ENCODE results near the gene SPON1. TPM values are rescaled to one million over a fixed set of nuclear protein-coding genes. Genes with fewer than 3 reads are reported as not detected.

Gene SPON1
- total and polyA plus RNA-seq, 2 of the 8 experiments (the other 6 are each of a cell fraction or from before 2014, with no cell fraction given), result 1.5 to 5.4 TPM

- H4K91ac ChIP-seq (replicated peaks; ENCODE audit: insufficient read length, low read length), result no peak overlapping the region
- no peak overlapping the region for H3K4me2 ChIP-seq (ENCODE audit: insufficient read depth in 1 of 2, low read depth in 2 of 2, low read length in 2 of 2)
- no peak overlapping the region for H3K4me3 ChIP-seq (ENCODE audit: extremely low read depth in 1 of 4, insufficient read depth in 2 of 4, low read depth in 3 of 4, low read length in 4 of 4)
- H4K8ac ChIP-seq (ENCODE audit: extremely low read depth, insufficient read depth, low read length), result no peak overlapping the region
- H4K20me1 ChIP-seq (replicated peaks in 1 of 2; ENCODE audit: control insufficient read depth in 1 of 2, insufficient read depth in 2 of 2, low read length in 2 of 2), result no peaks in the 10 kb centered on the region
- no peak for TF ChIP-seq JUN (IDR thresholded peaks at IDR 0.05; ENCODE audit: low read depth, low read length)
- TF ChIP-seq YY1 (IDR thresholded peaks at IDR 0.05; ENCODE audit: low read depth, low read length), result no peak
- no peak for TF ChIP-seq EZH2 (IDR thresholded peaks at IDR 0.05; ENCODE audit: low read depth, low read length, severe bottlenecking)
- TF ChIP-seq HDAC6 (IDR thresholded peaks at IDR 0.05; ENCODE audit: low read depth, low read length), result no peak
- no peak for TF ChIP-seq POLR2AphosphoS5 (IDR thresholded peaks at IDR 0.05; ENCODE audit: low read depth, low read length)
- no peak for TF ChIP-seq RFX5 (IDR thresholded peaks at IDR 0.05; ENCODE audit: borderline replicate concordance, low read depth, low read length)
- H3K9me3 ChIP-seq (ENCODE audit: insufficient read depth in 2 of 2, low read depth in 1 of 2, low read length in 1 of 2), result no peaks in the 10 kb centered on the region
- no peak for FAIRE-seq
- H3K79me1 ChIP-seq (ENCODE audit: low read depth, low read length), result no peaks in the 10 kb centered on the region
- H2BK20ac ChIP-seq (ENCODE audit: low read length), result no peak overlapping the region
- H3K14ac ChIP-seq (ENCODE audit: insufficient read length), result no peak overlapping the region
- H2BK5ac ChIP-seq (ENCODE audit: low read depth, low read length), result no peak overlapping the region
- ChIA-PET CTCF (ENCODE audit: partially characterized antibody) (interaction anchor here (0.6 kb wide), 2 partner anchors 7 to 100 kb away, joined by 3 read pairs; no protein-coding TSS in a partner anchor), POLR2A (ENCODE audit: partially characterized antibody) (no interaction called here)
- no peak overlapping the region for H2BK120ac ChIP-seq (replicated peaks; ENCODE audit: low read depth, low read length)
- H3K36me3 ChIP-seq (ENCODE audit: control insufficient read depth in 2 of 4, insufficient read depth in 4 of 4, low read length in 3 of 4), result no peaks in the 10 kb centered on the region
- no peak overlapping the region for H2AFZ ChIP-seq (ENCODE audit: low read length)
- H3K4me1 ChIP-seq (replicated peaks in 1 of 4; ENCODE audit: control insufficient read depth in 3 of 4, insufficient read depth in 4 of 4, low read length in 3 of 4), result peaks cover 0 to 3% (median 1%) of the 10 kb centered on the region in 4 experiments; a peak in 2 of 7 replicates
- H3K27ac ChIP-seq (ENCODE audit: low read depth, low read length), result no peak overlapping the region
- 89% methylated on average over 8 of the region's 8 CpGs; no CpG with 5 or more reads in 1 of the 2 experiments for WGBS, 2 experiments (ENCODE audit: extremely low coverage in 1 of 2, insufficient coverage in 1 of 2, insufficient read length in 1 of 2, insufficient replicate concordance in 2 of 2, low coverage in 1 of 2, low lambda C conversion rate in 2 of 2, missing lambda C conversion rate in 1 of 2)
- H3K23ac ChIP-seq (ENCODE audit: insufficient read length), result no peak overlapping the region
- H3K23me2 ChIP-seq (ENCODE audit: low read depth, low read length), result no peaks in the 10 kb centered on the region
- no peak overlapping the region for H3K18ac ChIP-seq (ENCODE audit: extremely low read depth, low read length)
- H4K5ac ChIP-seq (ENCODE audit: insufficient read length, low read depth, low read length), result no peak overlapping the region
- H2BK15ac ChIP-seq (ENCODE audit: low read length), result no peak overlapping the region
- no peaks in the 10 kb centered on the region for H3K27me3 ChIP-seq (replicated peaks in 1 of 4; ENCODE audit: control insufficient read depth in 3 of 4, extremely low read depth in 1 of 4, insufficient read depth in 3 of 4, low read length in 3 of 4)
- H3K56ac ChIP-seq (replicated peaks; ENCODE audit: insufficient read length, low read depth, low read length), result no peak overlapping the region
- no peak overlapping the region for H2BK12ac ChIP-seq (ENCODE audit: low read depth, low read length)
- H3K4ac ChIP-seq (replicated peaks; ENCODE audit: insufficient read length, low read depth, low read length), result no peak overlapping the region
- H3K79me2 ChIP-seq (ENCODE audit: control insufficient read depth in 1 of 2, insufficient read depth in 2 of 2, low read length in 2 of 2), result no peaks in the 10 kb centered on the region
- H3K9ac ChIP-seq (replicated peaks in 1 of 4; ENCODE audit: extremely low read depth in 1 of 4, low read depth in 3 of 4, low read length in 3 of 4), result no peak overlapping the region
- DNase-seq (ENCODE audit: low read depth in 1 of 2, low spot score in 2 of 2), result no peak
- no peak overlapping the region for H2AK5ac ChIP-seq (ENCODE audit: low read depth, low read length)
Measured at GRCh38 chr11:14065141-14065540, 102.6 kb downstream of the SPON1 start.
